GM10266 (cell line): ENCODE data around the gene UBE2O.

Experiments
- DNase-seq: peaks from one replicate; pipeline ENCODE4 v3.0.0; 2012; ENCODE audit errors: extremely low spot score
- TF ChIP-seq, protein P1 (sequence below): IDR thresholded peaks from 2 replicates; pipeline ENCODE4 v1.5.1; 2012; ENCODE audit warnings: mild to moderate bottlenecking, low read depth; ENCODE audit not compliant: control insufficient read depth, insufficient read depth; ENCODE audit errors: missing control alignments

The UBE2O gene

DNA sequence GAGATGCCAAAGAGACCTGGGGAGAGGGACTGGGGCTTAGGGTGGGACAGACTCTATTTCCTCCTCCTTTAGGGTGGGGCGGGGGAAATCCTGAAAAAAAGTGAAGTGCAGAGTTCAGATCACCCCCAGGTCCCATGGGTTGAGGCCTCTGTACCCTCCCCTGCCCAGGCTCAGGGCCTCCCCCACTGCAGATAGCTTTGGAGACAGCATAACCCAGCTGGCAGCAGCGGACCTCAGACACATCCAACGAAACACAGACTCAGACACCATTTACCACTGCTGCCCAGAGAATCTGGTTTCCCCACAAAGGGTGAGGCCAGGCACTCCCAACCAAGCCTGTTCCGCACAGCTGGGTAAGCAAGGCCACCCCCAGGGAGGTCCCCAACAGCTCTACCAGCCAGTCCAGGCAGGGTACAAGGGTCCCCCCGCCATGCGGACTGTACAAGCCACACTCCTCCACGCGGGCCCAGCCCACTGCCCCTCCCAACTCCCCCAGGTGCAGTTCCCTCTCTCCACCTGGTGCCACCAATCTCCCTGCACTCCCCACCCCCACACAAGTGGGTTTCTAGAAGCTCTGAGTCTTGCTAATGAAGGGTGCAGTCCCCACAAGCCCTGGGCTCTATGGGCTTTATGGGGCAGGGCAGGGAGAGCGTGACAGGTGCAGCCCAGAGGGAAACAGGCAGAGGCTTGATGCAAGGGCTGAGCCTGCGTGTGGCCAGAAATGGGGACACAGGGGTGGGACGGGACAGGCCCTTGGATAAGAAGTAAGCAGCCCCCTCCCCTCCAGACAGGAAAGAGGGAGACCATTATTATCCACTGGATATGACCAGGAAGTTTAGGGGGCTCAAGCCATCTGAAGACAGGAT lies 39.4 kb upstream of the UBE2O start:
- DNase-seq, result no peak
- TF ChIP-seq, protein P1, sequence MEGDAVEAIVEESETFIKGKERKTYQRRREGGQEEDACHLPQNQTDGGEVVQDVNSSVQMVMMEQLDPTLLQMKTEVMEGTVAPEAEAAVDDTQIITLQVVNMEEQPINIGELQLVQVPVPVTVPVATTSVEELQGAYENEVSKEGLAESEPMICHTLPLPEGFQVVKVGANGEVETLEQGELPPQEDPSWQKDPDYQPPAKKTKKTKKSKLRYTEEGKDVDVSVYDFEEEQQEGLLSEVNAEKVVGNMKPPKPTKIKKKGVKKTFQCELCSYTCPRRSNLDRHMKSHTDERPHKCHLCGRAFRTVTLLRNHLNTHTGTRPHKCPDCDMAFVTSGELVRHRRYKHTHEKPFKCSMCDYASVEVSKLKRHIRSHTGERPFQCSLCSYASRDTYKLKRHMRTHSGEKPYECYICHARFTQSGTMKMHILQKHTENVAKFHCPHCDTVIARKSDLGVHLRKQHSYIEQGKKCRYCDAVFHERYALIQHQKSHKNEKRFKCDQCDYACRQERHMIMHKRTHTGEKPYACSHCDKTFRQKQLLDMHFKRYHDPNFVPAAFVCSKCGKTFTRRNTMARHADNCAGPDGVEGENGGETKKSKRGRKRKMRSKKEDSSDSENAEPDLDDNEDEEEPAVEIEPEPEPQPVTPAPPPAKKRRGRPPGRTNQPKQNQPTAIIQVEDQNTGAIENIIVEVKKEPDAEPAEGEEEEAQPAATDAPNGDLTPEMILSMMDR, result no peak

DNA sequence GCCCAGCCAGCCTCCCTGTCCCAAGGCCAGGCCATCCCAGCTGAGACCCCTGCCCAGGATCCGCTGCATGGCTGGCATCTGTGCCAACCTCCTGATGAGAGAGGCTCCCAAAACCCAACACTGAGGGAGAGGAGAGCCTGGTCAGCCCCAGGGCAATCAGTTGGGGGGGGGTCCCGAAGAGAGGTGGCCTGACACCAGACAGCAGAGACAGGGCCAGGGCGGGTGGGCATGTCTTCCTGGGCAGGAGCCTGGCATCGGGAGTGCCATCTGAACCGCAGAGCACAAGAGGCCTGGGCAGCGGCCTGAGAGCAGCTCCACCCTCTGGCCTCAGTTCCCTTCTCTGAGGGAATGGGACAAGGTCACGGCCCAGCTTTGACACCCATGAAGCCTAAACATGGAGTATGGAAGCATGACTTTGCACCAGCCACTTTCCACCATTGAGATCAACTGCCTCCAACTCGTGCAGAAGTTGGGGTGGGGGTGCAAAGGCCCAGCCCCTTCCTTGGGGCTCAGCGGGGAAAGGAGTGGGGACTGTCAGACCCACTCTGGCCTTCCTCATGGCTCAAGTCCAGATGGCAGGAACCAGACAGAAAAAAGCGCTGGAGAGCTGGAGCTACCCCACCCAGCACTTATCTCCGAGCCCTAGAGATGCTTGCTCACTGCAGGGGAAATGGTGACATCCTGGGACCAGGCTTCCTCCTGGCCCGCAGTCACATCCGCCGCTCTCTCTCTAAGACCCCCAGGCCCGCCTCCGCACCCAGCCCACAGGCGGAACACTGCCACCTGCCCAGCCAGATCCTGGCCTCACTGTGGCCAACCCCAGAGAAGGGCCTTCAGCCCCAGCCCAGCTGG lies 38.5 kb upstream of the UBE2O start:
- no peak for DNase-seq
- TF ChIP-seq, protein P1, result no peak

DNA sequence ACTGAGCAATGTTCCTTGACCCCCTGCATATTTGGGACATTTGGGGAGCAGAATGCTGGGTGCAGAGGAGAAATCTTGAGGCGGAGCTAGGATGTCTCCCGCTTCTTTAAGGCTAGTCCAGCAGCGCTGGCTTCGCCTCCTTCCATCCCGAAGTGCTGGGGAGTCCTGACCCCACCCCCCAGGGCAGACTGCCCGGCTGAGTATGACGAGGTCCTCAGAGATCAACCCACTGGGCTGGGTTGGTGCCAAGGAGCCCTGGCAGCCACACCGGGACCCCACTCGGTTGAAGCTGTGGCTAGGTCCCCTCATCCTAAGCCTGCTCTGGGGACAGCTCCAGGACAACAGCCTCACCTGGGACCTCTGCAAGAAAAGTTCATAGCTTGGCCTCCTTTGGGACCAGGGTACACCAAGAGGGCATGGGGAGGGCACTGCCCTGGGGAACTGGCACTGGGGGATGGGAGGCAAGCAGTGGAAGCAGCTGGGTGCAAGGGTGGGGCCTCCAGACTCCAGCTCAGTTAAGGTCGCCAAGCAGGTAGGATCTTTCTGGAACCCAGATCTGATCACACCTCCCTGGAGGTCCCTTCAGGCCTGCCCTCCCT lies 37.3 kb upstream of the UBE2O start:
- TF ChIP-seq, protein P1, result no peak
- no peak for DNase-seq

DNA sequence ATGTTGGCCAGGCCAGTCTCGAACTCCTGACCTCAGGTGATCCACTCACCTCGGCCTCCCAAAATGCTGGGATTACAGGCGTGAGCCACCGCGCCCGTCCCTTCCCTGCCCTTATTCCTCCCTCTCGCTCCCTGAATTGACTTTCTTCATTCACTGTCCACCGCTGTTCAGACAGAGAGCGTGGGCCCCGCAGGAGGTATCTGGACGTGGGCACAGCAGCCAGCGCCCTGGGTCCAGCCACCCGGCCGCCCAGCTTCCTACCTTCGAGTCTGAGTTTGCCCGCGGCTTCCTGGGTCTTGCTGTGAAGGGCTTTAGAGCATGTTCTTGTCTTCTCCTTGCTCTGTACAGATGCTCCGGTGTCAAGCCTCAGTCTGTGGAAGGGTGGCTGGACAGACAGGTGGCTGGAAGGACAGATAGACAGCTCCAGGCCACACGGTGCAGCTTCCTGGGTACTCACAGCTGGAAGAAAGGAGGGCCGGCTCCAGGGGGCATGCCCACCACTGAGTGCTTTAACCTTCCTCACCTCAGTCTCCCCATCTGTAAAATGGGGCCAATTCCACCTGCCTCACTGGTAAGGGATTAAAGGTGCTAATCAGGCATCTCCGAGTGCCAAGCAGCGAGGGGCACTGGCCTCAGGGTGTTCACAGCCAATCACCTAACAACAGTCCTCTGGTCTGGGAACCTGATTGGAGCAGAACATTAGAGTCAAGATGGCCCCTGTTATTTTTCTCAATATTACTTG lies 34.7 kb upstream of the UBE2O start:
- DNase-seq, result no peak
- TF ChIP-seq, protein P1, result no peak

DNA sequence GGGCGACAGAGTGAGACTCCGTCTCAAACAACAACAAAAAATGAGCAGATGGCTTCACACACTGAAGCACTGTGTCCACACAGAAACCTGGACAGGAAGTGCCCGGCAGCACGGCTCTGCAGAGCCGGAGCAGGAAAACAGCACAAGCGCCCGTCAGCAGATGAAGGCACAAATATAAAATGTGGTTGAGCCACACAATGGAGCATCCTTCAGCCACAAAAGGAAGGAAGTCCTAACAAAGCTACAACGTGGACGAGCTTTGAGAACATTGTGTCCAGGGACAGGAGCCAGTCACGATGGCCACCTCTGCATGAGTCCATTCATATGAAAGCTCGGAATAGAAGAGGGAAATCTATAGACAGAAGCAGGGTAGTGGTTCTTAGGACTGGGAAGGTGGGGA lies 32.6 kb upstream of the UBE2O start:
- DNase-seq, result no peak
- TF ChIP-seq, protein P1, result no peak

DNA sequence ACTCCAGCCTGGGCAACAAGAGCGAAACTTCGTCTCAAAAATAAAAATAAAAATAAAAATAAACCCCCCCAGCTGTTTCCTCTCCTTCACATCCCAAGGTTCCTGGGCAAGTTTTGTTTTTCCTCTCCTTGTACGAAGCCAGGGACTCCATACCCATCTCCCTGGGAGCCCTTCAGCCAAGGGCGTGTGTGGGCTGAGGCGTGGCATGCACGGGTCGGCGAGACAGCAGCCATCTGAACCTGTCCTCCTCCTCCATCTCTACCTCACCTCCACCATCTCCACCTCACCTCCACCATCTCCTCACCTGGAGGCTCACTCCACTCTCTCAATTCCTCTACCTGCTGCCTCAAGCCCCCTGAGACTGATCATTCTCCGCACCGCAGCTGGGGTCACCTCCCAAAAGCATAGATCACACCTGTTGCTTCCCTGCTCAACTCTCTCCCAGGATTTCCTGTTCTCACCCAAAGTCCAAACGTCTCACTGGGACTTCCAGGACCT lies 31.3 kb upstream of the UBE2O start:
- DNase-seq, result no peak
- TF ChIP-seq, protein P1, result no peak
